OCI-LY7 (cell line): ENCODE measurements around the gene AIFM3.

Experiments used
- CTCF ChIP-seq: fragments of 200-600 bp; sonication (generic); conservative IDR thresholded peaks from 2 replicates; pipeline ENCODE4 v1.5.1; 2014; ENCODE audit warnings: mild to moderate bottlenecking, antibody characterized with exemption, low read length, moderate library complexity, mixed read lengths
- EZH2phosphoT487 ChIP-seq: fragments of 200-600 bp; sonication (generic); IDR thresholded peaks from 2 replicates; pipeline ENCODE4 v1.6.1; 2018; ENCODE audit warnings: low read depth, borderline replicate concordance, mild to moderate bottlenecking, mixed run types, antibody characterized with exemption, low read length, moderate library complexity, mixed read lengths

GRCh38 chr22:21014202-21014725 is 47.2 kb downstream of the AIFM3 start:
- TF ChIP-seq CTCF (no peak), EZH2phosphoT487 (no peak)
